NCI-H2171 (cell line): Measurements from ENCODE around the gene SLC17A5.
A peak's percentile ranks its signal among the peaks of the same experiment; 100 is the strongest.
"Not testable (repeated sequence)": the region's sequence is repeated elsewhere in the genome, so short reads cannot be mapped to it uniquely, and the experiment has no call there.

Source experiments
- DNase-seq: peaks from one replicate; lab custom pipeline; 2025; lab: John Stamatoyannopoulos, UW

The SLC17A5 gene

DNA sequence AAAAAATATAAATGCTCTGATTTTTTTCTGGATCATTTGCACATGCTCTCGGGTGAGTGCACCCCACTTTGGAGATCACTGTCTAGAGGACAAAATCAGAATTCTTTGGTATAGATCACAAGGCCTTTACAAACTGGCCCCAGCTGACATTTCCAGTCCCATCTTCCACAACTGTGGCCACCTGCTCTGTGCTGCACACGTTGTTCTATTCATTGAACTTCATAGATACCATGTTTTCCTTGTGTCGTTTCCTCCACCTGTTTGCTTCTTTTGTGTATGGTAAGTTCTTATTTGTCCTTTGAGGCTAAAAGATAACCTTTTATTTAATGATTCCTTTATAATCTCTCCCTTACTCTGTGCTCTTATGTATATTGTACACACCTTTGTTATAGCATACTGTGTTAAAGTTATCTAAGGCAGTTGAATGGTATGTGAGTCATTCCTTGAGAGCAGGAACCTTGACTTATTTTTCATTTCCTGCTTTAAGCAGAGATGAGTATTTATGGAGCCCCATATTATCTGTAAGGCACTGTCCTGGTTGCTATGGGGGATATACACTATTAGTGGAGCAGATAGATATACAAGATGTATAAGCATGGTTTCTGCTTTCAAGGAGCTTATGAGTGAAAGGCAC lies 12.0 kb upstream of the SLC17A5 start:
- DNase-seq = no peak

DNA sequence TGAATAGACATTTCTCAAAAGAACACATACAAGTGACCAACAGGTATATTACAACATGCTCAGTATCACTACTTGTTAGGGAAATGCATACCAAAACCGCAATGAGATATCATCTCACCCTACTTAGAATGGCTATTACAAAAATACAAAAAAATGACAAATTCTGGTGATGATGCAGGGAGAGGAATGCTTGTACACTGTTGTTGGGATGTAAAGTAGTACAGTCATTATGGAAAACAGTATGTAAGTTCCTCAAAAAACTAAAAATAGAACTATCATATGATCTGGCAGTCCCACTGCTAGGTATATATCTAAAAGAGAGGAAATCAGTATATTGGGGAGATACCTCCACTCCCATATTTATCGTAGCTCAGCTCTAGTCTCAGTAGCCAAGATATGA lies 10.9 kb upstream of the SLC17A5 start:
- no peak for DNase-seq

DNA sequence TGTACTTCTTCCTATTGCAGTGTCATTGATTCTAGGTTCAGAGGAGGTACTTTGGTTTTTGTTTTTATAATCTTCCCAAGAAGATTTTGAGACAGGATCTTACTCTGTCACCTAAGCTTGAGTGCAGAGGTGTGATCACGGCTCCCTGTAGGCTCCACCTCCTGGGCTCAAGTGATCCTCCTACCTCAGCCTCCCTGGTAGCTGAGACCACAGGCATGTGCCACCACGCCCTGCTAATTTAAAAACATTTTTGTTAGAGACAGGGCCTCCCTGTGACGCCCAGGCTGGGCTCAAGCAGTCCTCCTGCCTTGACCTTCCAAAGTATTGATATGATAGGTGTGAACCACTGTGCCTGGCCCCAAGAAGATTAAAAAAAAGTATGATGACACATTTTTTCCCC lies 3.4 kb upstream of the SLC17A5 start:
- DNase-seq = no peak

DNA sequence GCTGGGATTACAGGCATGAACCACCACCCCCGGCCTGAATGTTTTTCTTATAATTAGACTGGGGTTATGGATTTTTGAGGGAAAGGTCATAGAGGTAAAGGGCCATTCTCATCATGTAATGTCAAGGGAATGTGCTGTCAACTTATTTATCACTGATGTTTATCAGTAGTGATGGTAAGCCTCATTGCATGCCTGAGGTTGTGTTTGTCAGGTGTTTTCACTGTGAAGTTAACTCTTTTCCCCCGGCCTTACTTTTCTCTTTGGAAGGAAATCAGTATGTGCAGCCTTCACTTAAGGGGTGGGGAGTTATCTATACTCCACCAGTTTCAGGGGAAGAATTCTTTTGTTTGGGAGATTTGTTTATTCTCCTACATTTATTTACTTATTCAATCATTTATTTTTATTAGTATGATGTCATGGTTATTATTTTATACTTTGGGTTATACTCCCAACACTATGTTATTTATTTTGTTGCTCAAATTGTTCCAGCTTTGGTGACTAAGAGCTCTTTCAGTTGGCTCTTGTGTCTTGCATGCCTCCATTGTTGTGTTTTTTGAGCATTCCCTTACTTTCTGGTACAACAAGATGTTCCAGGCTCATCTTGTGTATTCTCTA lies 2.8 kb upstream of the SLC17A5 start:
- DNase-seq = no peak

DNA sequence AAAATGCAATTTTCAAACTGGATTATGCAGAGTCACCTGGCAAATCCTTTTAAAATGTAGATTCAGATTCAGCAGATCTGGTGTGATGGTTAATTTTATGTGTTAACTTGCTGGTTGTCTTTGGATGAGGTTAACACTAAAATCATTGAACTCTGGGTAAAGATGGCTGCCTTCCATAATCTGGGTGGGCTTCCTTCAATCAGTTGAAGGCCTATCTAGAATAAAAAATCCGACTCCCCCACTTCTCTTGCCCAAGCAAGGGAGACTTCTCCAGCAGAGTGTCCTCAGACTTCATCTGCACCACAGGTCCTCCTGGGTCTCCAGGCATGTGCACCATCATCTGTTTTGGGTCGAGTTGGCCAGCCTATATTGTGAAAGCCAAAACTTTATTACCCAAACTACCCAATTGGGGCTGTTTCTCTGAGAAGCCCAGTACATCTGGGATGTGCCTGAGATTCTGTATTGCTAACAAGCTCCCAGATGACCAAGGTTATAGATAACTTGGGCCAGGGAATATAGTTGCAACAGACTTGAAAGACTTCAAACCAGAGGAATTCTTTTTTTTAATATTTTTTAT lies 1.6 kb upstream of the SLC17A5 start:
- DNase-seq = no peak

DNA sequence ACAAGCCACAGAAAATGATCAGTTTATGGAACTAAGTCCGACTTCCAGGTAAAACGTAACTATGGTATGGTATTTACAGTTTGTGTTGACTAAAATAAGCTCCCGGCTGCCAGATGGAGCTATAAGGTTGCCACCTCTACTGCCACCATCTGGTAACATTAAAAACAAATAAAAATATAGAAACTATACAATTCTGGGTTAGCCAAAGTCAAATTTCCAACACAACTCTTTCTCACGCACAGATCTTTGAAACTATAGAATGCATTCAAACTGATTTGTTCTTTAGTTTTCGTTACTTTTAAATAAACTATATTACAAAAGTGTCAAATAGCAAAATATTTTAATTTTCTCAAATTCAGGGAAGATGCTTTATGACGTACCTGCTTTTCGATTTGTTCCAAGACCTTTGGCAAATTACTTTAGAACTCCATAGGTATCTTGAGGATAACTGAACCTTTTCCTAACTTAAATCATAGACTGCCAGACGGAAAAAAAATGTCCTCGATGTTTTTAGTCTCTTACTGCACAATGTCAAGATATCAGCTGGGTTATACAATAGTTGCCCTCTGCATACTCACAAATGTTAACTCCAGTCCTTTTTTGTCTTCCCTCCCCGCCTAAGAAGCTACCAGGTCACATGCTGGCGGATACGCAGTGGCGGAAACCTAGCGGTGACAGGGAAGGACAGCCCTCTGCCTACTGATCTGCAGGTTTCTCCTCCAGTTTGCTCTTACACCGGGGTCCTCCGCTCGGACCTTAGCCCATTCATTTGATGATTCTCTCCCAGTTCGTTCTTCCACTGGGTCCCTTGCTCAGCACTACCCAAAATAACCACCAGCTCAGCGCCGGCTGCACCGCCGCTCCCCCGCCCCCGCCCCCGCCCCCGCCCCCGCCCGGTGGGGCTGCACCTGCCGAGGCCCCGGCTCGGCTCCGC lies 888 bp downstream of the SLC17A5 start:
- DNase-seq = peak; percentile 53

DNA sequence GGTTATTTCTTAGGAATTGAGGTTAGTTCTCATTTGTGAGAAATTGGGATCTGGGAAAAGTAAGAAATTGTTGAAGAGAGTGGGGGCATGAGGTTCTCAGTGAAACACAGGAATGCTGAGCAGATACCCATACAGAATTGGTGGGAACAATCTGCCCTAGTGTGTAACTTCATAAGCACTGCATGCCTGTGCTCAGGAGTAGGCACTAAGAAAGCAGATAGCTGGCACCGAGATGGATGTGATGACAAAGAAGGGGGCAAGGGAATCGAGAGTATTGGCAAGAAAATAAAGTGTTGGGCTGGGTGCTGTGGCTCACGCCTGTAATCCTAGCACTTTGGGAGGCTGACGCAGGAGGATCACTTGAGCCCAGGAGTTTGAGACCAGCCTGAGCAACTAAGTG lies 4.0 kb downstream of the SLC17A5 start:
- no peak for DNase-seq

DNA sequence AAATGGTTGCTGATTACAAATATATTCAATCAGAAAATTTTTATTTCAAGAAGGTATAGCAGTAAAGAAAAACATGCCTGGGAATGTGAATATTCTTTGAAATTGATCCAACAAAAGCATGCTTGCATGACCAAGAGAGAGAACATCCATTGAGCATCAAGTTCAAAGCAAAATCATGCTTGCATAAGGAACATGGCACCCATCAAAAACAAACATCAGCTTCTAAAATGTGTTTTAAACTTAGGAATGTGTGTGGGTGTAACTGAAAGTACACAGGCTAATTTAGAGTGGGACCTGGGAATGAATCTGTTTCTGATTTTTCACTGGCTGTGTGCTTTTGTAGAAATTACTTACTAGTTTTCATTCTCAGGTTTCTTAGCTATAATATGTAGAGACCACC lies 5.6 kb downstream of the SLC17A5 start:
- no peak for DNase-seq

DNA sequence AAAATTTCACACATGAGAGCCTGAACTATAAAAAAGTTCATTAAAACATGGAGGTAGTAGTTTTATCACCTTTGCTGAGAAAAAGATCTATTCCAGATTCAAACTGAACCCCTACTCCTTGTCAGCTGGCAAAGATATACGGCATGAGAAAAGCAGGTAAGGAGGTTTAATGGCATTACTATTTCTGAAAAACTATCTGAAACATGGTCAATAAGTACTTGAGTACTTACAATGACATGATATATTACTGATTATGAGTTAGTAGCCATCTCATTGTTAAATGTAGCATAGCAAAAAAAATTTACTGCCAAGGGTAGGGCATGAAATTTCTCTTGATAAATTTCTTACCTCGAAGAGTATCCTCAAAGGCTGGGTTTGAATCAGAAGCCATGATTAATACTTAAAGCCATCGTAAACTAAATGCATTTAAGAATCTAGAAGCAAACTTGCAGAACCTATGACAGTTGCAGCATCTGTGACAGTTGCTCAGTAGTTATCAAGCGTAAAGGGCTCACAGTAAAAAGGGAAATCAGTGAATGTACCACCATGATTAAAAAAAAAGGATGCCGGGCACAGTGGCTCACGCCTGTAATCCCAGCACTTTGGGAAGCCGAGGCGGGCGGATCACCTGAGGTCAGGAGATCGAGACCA lies 8.7 kb downstream of the SLC17A5 start:
- no peak for DNase-seq

DNA sequence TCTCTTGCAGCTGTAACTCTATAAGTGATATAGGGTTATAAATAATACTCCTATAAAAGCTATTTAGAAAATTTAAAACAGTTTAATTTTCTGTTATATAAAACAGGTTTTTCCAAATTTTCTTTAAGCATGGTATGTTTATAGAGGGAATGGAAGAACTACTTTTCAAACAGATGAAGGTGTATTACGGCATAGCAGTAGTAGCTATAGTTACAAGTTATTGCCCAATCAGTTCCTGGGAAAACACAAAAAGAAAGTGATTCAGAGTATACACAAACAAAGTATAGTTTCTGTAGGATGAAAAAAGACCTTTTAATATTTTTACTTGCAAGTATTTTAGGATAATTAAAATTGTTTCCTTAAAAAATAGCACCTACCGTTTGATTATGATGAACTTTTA lies 9.8 kb downstream of the SLC17A5 start:
- no peak for DNase-seq

DNA sequence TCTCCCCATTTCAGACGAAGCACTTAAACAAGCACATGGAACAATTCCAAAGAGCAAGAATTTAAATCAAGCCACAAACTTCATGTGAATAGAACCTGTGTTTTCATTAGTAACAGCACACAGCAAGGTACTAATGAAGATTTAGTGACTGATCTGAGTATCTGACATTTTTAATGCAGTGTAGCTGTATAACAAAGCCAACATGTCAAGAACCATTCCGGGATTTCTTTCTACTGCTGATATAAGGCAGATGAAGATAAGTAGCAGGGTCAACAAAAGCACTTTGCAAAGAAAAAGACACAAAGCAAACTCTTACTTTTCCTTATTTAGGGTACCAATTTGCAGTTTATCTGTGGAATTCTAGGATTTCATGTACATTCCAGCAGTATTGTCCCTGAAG lies 11.3 kb downstream of the SLC17A5 start:
- DNase-seq = no peak

DNA sequence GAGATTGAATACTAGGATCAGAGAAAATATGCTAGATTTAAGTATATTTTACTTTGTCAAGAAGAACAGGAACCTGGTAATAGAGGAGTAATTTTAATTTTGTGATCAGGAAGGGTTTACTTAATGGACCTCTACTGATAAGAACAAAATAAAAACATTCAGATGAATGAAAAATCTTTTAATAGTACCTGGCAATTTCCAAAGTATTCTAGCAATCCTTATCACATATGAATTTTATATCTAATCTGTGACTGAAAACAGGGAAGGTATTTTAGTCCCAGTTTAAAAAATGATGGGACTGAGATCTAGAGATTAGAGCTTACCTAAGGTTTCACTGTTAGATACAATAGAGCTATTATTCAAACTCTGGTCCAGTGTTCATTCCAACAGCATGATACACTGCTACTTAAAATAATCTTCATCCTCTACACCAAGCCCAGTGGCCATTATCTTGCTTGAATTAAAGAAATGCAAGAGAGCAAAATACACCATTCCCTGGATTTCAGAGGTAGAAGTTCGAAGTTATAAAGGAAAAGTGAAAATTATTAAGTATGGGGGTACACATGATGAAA lies 13.5 kb downstream of the SLC17A5 start:
- no peak for DNase-seq

DNA sequence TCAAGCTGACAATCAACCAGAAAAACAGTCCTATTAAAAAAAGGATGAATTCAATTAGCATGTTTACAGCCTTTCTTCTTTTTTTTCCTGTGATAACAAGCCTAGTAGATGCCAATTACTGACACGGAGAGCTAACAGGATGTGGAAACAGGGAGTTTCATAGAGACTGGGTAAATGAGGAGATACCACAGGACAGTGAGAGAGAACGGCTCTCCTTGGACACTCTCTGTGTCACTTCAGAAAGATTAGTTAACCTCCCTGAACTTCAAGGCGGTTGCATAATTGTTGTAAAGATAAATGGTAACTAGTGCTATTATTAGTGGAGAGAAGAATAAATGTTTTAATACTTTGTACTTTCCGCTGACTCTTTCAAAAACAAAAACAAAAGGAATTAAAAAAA lies 14.8 kb downstream of the SLC17A5 start:
- no peak for DNase-seq

DNA sequence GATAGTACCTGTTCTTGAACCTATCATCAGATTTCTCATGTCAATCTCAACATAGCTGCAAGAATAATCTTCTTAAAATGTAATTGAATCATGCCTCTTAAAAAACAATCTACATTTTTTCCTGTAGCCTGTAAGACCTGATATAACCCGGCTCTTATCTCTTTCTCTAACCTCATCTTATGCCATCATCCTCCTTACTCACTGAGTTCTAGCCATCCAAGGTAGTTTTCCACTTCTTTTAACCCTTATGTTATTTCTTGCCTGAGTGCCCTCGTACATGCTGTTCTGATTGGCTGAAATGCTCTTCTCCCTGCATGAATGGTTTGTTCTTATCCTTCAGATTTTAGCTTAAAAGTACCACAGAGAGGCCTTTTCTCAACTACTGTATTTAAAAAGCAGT lies 16.4 kb downstream of the SLC17A5 start:
- no peak for DNase-seq

DNA sequence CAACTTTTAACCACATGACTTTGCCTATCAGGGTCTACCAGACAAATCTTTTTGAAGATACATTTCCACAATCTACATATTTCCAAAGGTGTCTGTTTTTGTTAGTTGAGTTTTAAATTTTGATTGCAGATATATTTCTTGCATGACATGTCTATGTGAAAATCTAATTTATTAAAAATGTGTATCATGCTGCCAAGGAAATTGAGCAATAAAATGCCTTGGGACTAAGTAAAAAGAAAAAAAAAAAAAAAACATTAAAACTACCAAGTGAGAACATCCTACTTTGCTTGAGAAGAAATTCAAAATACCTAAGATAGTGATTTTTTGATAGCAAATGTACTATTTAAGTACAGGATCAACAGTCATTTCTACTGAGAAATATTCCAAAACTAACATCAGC lies 17.7 kb downstream of the SLC17A5 start:
- no peak for DNase-seq

DNA sequence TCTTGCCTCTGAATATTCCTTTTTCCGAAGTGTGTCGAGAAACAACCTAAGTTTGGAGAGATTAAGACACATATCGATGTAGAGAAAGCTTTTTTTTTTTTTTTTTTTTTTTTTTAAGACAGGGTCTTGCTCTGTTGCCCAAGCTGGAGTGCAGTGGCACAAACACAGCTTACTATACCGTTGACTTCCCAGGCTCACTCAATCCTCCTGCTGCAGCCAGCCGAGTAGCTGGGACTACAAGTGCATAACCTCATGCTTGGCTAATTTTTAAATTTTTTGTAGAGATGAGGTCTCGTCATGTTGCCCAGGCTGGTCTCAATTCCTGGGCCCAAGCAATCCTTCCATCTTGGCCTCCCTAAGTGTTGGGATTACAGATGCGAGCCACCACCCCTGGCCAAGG lies 21.4 kb downstream of the SLC17A5 start:
- DNase-seq = no peak

DNA sequence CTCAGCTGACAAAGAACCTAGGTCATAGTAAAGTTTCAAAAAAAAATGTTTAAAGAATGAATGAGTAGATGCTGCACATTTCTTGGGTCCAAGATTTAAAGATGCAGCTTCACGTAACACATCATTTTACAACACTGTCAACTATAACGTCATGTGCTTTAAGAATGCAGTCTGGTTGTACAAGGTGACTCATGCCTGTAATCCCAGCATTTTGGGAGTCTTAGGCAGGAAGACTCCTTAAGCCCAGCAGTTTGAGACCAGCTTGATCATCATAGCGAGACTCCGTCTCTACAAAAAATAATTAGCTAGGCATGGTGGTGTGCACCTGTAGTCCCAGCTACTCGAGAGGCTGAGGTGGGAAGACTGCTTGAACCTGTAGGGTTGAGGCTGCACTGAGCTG lies 21.9 kb downstream of the SLC17A5 start:
- no peak for DNase-seq

DNA sequence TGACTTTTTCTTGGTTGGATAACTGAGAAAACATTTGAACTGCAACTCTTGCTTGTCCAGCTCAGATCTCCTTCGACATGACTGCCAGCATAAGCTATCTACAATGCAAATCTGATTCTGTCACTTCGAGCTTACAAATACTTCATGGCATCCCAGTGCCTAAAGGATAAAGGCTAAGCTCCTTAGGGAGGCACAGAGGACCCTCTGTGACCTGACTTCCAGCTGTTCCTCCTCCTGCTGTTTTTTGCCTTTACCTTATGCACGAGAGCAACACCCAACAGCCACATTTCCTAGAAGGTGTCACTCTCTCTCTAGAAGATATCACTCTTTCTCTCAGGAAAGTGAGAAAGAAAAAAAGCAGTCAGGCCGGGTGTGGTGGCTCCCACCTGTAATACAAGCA lies 23.4 kb downstream of the SLC17A5 start:
- DNase-seq = no peak

DNA sequence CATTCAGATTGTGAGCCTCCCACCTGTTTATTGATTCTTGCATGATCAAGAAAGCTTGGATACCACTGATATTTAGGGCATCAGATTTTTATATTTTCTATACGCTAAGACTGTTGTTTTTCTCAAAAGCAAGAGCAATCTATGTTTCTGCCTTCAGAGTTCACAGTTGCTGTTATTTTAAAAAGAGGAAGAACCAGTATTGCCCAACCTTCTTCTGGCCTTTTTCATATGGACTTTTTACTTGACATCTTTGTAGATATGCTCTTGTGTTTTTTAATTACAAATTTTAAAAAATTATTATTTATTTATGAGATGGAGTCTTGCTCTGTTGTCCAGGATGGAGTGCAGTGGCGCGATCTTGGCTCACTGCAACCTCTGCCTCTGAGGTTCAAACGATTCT lies 28.9 kb downstream of the SLC17A5 start:
- no peak for DNase-seq

DNA sequence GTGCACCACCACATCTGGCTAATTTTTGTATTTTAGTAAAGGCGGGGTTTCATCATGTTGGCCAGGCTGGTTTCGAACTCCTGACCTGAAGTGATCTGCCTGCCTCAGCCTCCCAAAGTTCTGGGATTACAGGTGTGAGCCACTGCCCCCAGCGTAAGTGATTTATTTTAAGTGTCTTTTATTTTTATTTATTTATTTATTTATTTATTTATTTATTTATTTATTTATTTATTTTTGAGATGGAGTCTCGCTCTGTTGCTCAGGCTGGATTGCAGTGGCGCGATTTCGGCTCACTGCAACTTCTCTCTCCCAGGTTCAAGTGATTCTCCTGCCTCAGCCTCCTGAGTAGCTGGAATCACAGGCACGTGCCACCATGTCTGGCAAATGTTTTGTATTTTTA lies 30.3 kb downstream of the SLC17A5 start:
- not testable (repeated sequence) for DNase-seq

DNA sequence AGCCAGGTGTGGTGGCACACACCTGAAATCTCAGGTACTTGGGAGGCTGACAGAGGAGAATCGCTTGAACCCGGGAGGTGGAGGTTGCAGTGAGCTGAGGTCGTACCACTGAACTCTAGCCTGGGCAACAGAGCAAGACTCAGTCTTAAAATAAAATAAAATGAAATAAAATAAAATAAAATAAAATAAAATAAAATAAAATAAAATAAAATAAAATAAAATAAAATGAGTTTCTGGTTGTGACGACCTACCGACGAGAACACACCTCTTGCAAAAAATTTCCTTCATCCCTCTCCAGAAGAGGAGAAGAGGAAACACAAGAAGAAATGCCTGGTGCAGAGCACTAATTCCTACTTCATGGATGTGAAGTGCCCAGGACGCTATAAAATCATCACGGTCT lies 35.7 kb downstream of the SLC17A5 start:
- DNase-seq = not testable (repeated sequence)

DNA sequence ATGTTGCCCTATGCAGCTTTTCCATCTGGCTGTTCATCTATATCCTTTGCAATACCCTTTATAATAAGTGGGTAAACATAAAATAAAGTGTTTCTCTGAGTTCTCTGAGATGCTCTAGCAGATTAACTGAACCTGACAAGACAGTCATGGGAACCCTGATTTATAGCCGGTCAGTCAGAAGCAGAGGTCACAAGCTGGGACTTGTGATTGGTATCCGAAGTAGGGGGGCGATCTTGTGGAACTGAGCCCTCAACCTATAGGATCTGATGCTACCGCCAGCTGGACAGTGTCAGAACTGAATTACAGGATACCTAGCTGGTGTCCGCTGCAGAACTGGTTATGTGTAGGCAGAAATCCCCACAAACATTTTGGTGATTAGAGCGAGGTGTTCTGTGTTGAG lies 39.0 kb downstream of the SLC17A5 start:
- DNase-seq = no peak
